Ishikawa (cell line): ENCODE results near the gene ASPG.

ENCODE experiments used
- CEBPB ChIP-seq: IDR thresholded peaks from 2 replicates; pipeline ENCODE4 v1.6.1; 2012
- CREB1 ChIP-seq: IDR thresholded peaks from 2 replicates; pipeline ENCODE4 v1.6.1; 2012; ENCODE audit warnings: low read depth
- EGR1 ChIP-seq: IDR thresholded peaks from 2 replicates; pipeline ENCODE4 v1.6.1; 2012
- EP300 ChIP-seq: IDR thresholded peaks from 2 replicates; pipeline ENCODE4 v1.6.1; 2012; ENCODE audit warnings: borderline replicate concordance
- FOXM1 ChIP-seq: IDR thresholded peaks from 2 replicates; pipeline ENCODE4 v1.6.1; 2012; ENCODE audit warnings: low read depth, borderline replicate concordance
- NFIC ChIP-seq: IDR thresholded peaks from 2 replicates; pipeline ENCODE4 v1.6.1; 2012
- RAD21 ChIP-seq: IDR thresholded peaks from 2 replicates; pipeline ENCODE4 v1.6.1; 2012; ENCODE audit warnings: low read depth
- TAF1 ChIP-seq: IDR thresholded peaks from 2 replicates; pipeline ENCODE4 v1.6.1; 2012; ENCODE audit warnings: low read depth, mild to moderate bottlenecking
- TCF12 ChIP-seq: IDR thresholded peaks from 2 replicates; pipeline ENCODE4 v1.6.1; 2012; ENCODE audit warnings: low read depth
- TEAD4 ChIP-seq: IDR thresholded peaks from 2 replicates; pipeline ENCODE4 v1.6.1; 2012
- YY1 ChIP-seq: IDR thresholded peaks from 2 replicates; pipeline ENCODE4 v1.6.1; 2012; ENCODE audit warnings: low read depth
- ZBTB7A ChIP-seq: IDR thresholded peaks from 2 replicates; pipeline ENCODE4 v1.6.1; 2012; ENCODE audit warnings: low read depth
- TF ChIP-seq, protein P1 (sequence below): IDR thresholded peaks from 2 replicates; pipeline ENCODE4 v1.6.1; 2012
- TF ChIP-seq, protein P2 (sequence below): IDR thresholded peaks from 2 replicates; pipeline ENCODE4 v1.6.1; 2012; ENCODE audit warnings: low read depth, mild to moderate bottlenecking
- TF ChIP-seq, protein P3 (sequence below): IDR thresholded peaks from 2 replicates; pipeline ENCODE4 v1.6.1; 2012

The ASPG gene

DNA sequence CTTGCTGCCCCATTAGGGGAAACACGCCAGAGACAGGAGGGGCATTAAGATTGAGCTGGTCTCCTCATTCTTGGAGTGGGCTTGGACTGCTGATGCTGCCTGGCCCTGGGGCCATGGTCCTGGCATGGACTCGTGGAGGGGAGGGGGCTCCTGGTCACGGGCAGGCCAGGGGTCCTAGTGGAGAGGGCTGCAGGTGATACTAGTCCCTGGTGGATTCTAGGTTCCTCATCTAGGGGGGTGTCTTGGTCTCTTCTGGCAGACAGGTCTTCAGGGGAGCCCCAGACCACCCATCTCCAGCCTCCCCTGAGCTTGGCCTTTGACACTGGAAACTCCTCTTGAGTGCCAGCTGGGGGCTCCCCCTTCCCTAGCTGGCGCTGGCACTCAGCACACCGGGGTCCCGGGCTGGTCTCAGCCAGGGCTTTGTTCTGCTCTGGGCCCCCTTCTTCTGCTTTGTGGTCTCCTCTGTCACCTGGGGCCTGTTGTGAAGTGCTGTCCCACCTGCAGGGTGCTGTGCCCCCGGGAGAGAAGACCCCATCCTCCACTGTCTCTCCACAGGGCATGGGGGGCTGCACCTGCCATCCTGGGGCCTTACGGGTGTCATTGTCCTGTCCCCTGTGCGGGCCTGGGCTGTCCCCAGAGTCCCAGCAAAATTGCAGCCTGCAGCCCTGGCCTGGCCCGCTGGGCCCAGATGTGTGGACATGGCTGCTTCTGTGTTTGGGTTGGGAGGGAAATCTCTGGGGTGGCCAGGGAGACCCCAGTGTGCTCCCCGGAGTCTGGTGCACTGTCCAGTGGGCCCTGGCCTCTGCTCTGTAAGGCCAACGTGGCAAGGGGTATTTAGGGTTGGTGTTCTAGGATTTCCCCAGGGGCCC, 55.2 kb downstream of the ASPG start:
- TF ChIP-seq, protein P1, sequence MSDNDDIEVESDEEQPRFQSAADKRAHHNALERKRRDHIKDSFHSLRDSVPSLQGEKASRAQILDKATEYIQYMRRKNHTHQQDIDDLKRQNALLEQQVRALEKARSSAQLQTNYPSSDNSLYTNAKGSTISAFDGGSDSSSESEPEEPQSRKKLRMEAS = no peak
- TF ChIP-seq CREB1 (no peak), NFIC (no peak), FOXM1 (no peak), EGR1 (no peak), CEBPB (no peak), RAD21 (no peak), EP300 (no peak), TAF1 (no peak), TEAD4 (no peak), TCF12 (no peak), YY1 (no peak), ZBTB7A (no peak)
- TF ChIP-seq, protein P2, sequence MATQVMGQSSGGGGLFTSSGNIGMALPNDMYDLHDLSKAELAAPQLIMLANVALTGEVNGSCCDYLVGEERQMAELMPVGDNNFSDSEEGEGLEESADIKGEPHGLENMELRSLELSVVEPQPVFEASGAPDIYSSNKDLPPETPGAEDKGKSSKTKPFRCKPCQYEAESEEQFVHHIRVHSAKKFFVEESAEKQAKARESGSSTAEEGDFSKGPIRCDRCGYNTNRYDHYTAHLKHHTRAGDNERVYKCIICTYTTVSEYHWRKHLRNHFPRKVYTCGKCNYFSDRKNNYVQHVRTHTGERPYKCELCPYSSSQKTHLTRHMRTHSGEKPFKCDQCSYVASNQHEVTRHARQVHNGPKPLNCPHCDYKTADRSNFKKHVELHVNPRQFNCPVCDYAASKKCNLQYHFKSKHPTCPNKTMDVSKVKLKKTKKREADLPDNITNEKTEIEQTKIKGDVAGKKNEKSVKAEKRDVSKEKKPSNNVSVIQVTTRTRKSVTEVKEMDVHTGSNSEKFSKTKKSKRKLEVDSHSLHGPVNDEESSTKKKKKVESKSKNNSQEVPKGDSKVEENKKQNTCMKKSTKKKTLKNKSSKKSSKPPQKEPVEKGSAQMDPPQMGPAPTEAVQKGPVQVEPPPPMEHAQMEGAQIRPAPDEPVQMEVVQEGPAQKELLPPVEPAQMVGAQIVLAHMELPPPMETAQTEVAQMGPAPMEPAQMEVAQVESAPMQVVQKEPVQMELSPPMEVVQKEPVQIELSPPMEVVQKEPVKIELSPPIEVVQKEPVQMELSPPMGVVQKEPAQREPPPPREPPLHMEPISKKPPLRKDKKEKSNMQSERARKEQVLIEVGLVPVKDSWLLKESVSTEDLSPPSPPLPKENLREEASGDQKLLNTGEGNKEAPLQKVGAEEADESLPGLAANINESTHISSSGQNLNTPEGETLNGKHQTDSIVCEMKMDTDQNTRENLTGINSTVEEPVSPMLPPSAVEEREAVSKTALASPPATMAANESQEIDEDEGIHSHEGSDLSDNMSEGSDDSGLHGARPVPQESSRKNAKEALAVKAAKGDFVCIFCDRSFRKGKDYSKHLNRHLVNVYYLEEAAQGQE = no peak
- TF ChIP-seq, protein P3, sequence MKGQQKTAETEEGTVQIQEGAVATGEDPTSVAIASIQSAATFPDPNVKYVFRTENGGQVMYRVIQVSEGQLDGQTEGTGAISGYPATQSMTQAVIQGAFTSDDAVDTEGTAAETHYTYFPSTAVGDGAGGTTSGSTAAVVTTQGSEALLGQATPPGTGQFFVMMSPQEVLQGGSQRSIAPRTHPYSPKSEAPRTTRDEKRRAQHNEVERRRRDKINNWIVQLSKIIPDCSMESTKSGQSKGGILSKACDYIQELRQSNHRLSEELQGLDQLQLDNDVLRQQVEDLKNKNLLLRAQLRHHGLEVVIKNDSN = no peak

DNA sequence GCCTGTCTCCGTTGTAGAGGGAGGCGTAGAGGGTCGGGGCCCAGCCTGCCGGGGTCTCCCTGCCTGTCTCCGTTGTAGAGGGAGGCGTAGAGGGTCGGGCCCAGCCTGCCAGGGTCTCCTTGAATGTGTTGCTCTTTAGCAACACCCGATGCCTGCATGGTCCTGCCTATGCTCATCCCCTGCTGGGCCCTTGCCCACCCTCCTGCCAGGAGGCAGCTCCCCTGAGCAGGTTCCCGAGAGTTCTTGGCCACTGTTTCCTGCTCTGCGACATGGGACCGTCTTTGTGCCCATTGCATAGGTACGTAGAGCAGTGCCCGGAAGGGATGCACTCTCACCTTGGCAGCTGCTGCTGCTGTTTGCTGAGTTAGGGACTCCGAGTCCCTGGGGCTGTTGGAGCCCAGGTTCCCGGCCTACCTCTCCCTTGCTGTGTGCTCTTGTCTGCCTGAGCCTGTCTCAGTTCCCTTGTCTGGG, 56.2 kb downstream of the ASPG start:
- TF ChIP-seq ZBTB7A = no peak
- TF ChIP-seq NFIC = no peak
- TF ChIP-seq RAD21 = no peak
- TF ChIP-seq FOXM1 = no peak
- no peak for TF ChIP-seq EP300
- TF ChIP-seq, protein P3 = no peak
- no peak for TF ChIP-seq TCF12
- no peak for TF ChIP-seq EGR1
- no peak for TF ChIP-seq TAF1
- no peak for TF ChIP-seq CEBPB
- TF ChIP-seq, protein P1 = no peak
- TF ChIP-seq, protein P2 = no peak
- TF ChIP-seq TEAD4 = no peak

DNA sequence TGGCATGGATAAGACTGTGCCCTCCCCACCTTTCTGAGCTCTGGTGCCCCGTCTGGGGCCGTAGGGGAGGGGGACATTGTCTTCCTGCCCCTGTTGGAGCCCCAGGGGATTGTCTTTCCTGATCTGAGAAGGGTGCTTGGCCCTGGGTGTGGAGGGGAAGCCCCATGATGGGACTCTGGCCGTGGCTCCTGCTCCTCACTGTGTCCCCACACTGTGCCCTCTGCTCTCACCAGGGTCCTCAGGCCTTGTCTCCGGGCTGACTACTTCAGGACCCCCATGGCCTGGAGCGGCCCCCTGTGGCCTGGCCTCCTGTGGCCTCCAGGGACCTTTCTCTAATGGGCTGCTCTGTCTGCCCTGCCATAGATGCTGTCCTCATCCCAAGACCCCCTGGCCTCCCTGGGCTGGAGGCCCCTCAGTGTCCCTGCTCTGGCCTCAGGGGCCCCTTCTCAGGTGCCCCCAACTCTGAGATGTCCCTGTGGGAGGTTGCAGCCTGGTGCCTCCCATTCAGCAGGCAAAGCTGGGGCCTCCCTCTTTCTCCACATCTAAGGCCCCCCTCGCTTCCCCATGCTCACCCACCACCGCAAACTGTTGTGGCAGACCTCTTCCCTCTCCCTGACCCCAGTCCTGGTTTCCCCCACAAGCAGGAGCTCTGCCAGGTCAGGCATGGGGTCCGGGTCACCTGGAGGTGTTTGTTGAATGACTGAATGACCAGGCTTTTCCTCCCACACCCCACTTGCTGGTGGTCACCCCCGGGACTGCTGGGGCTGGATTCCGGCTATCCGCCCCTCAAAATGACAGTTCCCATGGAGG, 56.8 kb downstream of the ASPG start:
- TF ChIP-seq RAD21 = no peak
- no peak for TF ChIP-seq TEAD4

DNA sequence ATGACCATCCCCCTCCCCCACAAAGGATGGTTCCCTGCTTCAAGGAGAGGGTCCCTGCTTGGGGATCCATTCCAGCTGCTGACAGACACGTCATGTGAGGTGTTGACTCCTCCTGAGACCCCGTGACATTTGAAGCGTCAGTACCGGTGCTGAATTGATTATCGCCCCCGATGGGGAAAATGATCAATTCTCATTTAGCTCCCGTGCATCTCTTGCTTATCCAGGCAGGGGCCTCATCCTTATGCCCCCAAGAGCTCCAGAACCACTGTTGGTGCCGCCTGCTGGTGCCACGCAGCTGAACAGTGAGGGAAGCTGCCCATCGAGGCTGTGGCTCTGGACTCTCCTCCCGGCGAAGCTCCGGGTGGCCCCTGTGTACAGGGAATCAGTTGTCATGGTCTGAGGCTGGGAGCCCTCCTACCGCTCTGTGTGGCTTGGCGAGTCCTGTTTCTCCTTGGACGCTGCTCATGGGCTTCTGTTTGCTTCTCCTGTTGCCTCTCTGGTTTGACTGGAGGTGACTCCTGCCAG, 57.5 kb downstream of the ASPG start:
- TF ChIP-seq FOXM1 = no peak
- no peak for TF ChIP-seq YY1
- no peak for TF ChIP-seq EGR1
- no peak for TF ChIP-seq NFIC
- no peak for TF ChIP-seq TEAD4
- TF ChIP-seq ZBTB7A = no peak
- no peak for TF ChIP-seq TCF12
- TF ChIP-seq CEBPB = no peak
- TF ChIP-seq RAD21 = no peak
- no peak for TF ChIP-seq CREB1
- TF ChIP-seq, protein P2 = no peak
- TF ChIP-seq, protein P3 = no peak
- TF ChIP-seq TAF1 = no peak
- TF ChIP-seq, protein P1 = no peak
- no peak for TF ChIP-seq EP300
